Fibroblast of lung (primary cell): ENCODE results near the gene NDFIP2. TPM values are rescaled to one million over a fixed set of nuclear protein-coding genes. Genes with fewer than 3 reads are reported as not detected.

Source experiments
- DNase-seq, 2 donors: peaks; one replicate each; pipeline versions ENCODE4 v3.0.0 to v3.0.0-alpha.2; 2010; ENCODE audit warnings: low read depth in 2 of 2
- H2AFZ ChIP-seq: 2 replicates; pipeline ENCODE4 v1.5.1; 2012; ENCODE audit warnings: low read length, control low read depth, inconsistent platforms
- H3K27ac ChIP-seq: 2 replicates; pipeline ENCODE4 v1.5.1; 2011; ENCODE audit warnings: low read length, control low read depth; ENCODE audit not compliant: insufficient read depth
- H3K27me3 ChIP-seq: 2 replicates; pipeline ENCODE4 v1.5.1; 2011; ENCODE audit warnings: mild to moderate bottlenecking, low read length; ENCODE audit not compliant: control insufficient read depth, insufficient read depth
- H3K36me3 ChIP-seq: 2 replicates; pipeline ENCODE4 v1.5.1; 2011; ENCODE audit warnings: low read length; ENCODE audit not compliant: control insufficient read depth, insufficient read depth
- H3K4me1 ChIP-seq: 2 replicates; pipeline ENCODE4 v1.5.1; 2011; ENCODE audit warnings: low read length; ENCODE audit not compliant: control insufficient read depth, insufficient read depth; ENCODE audit errors: extremely low read depth
- H3K4me2 ChIP-seq: 2 replicates; pipeline ENCODE4 v1.5.1; 2011; ENCODE audit warnings: low read length, control low read depth; ENCODE audit not compliant: insufficient read depth; ENCODE audit errors: extremely low read depth
- H3K4me3 ChIP-seq, 4 experiments: fragments of 200-600 bp in 1 of 4; sonication (generic) in 1 of 4; replicated peaks in 1 of 4; 2 replicates each; pipeline ENCODE4 v1.5.1; 2011 to 2016; ENCODE audit warnings: low read length in 4 of 4, low read depth in 3 of 4, mild to moderate bottlenecking in 3 of 4, control low read depth in 2 of 4, inconsistent platforms in 1 of 4, mixed read lengths in 1 of 4; ENCODE audit not compliant: insufficient read depth in 1 of 4; ENCODE audit errors: control extremely low read depth in 1 of 4
- H3K79me2 ChIP-seq: 2 replicates; pipeline ENCODE4 v1.5.1; 2012; ENCODE audit warnings: mild to moderate bottlenecking, low read length, inconsistent platforms; ENCODE audit not compliant: control insufficient read depth, insufficient read depth
- H3K9ac ChIP-seq: 2 replicates; pipeline ENCODE4 v1.5.1; 2011; ENCODE audit warnings: mild to moderate bottlenecking, low read length, control low read depth; ENCODE audit not compliant: insufficient read depth
- H3K9me3 ChIP-seq: 2 replicates; pipeline ENCODE4 v1.5.1; 2012; ENCODE audit warnings: low read depth, low read length; ENCODE audit not compliant: control insufficient read depth, insufficient read depth
- H4K20me1 ChIP-seq: 2 replicates; pipeline ENCODE4 v1.5.1; 2011; ENCODE audit warnings: low read length; ENCODE audit not compliant: control insufficient read depth, insufficient read depth; ENCODE audit errors: extremely low read depth
- CTCF ChIP-seq, 2 donors: IDR thresholded peaks in 1 of 2; conservative IDR thresholded peaks in 1 of 2; 1 replicate in 1 of 2; 2 replicates in 1 of 2; pipeline ENCODE4 v1.5.1; 2011 to 2012; ENCODE audit warnings: low read length in 2 of 2, control low read depth in 1 of 2, inconsistent platforms in 1 of 2, low read depth in 1 of 2, mild to moderate bottlenecking in 1 of 2
- EZH2 ChIP-seq: IDR thresholded peaks from 2 replicates; pipeline ENCODE4 v1.5.1; 2012; ENCODE audit warnings: low read length, control low read depth, mild to moderate bottlenecking; ENCODE audit errors: missing control alignments
- polyA plus RNA-seq, 2 donors: library from polyadenylated mRNA; depleted of rRNA in 1 of 2; stranded (reverse) in 1 of 2; unstranded in 1 of 2; fragments of >200 nt; gene quantifications; 2 replicates each; pipeline ENCODE4 v1.2.1, GENCODE V29; 2011 to 2012; ENCODE audit warnings: missing spikeins in 1 of 2
- total RNA-seq: library from RNA; depleted of rRNA; stranded (reverse); fragments of >200 nt; gene quantifications from 2 replicates; pipeline ENCODE4 v1.2.1, GENCODE V29; 2014

NDFIP2 gene
- total and polyA plus RNA-seq, 2 donors (not counting 1 experiment from before 2014, with no cell fraction given), result 39.1 to 46.4 TPM

DNA sequence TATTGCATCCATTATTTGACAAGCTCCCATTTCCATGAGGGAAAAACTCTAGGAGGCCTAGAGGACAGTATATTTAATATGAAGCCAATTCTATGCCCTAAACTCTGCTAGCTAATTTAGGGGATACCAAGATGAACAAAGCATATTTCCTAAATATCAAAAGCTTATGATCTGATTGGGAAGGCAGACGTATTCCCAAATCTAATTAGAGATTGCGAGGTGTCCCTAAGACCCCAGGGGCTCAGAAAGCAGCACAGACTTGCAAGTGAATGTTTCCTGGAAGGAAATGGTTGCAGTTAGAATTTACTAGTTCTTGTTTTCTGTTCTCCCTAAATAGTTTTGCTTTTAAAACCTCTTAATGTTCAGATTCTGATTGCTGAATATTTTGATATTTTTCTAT lies 30.7 kb downstream of the NDFIP2 start:
- no peak overlapping the region for H2AFZ ChIP-seq
- no peaks in the 10 kb centered on the region for H3K4me1 ChIP-seq
- TF ChIP-seq EZH2, result no peak
- DNase-seq, result no peak
- H3K9me3 ChIP-seq, result no peaks in the 10 kb centered on the region
- H4K20me1 ChIP-seq, result no peaks in the 10 kb centered on the region
- no peaks in the 10 kb centered on the region for H3K36me3 ChIP-seq
- H3K27me3 ChIP-seq, result no peaks in the 10 kb centered on the region
- no peak overlapping the region for H3K9ac ChIP-seq
- H3K79me2 ChIP-seq, result peaks cover 1% of the 10 kb centered on the region
- H3K4me3 ChIP-seq, result no peak overlapping the region
- H3K4me2 ChIP-seq, result no peak overlapping the region
- no peak overlapping the region for H3K27ac ChIP-seq

- H3K36me3 ChIP-seq, result no peaks in the 10 kb centered on the region
- no peak overlapping the region for H3K4me3 ChIP-seq
- no peak overlapping the region for H3K27ac ChIP-seq
- no peaks in the 10 kb centered on the region for H3K4me1 ChIP-seq
- no peak overlapping the region for H2AFZ ChIP-seq
- H3K79me2 ChIP-seq, result peaks cover 1% of the 10 kb centered on the region
- H3K27me3 ChIP-seq, result no peaks in the 10 kb centered on the region
- no peak overlapping the region for H3K9ac ChIP-seq
- H4K20me1 ChIP-seq, result no peaks in the 10 kb centered on the region
- no peak for DNase-seq
- no peak overlapping the region for H3K4me2 ChIP-seq
- no peak for TF ChIP-seq EZH2
- no peak for TF ChIP-seq CTCF (conservative IDR thresholded peaks at IDR 0.05 in 1 of 2, IDR thresholded peaks at IDR 0.05 in 1 of 2; ENCODE audit: low read depth in 1 of 2, low read length in 2 of 2)
- H3K9me3 ChIP-seq, result no peaks in the 10 kb centered on the region
These were observed 32.0 kb downstream of the NDFIP2 start for GRCh38 chr13:79512950-79513349.

- TF ChIP-seq CTCF (conservative IDR thresholded peaks at IDR 0.05 in 1 of 2, IDR thresholded peaks at IDR 0.05 in 1 of 2; ENCODE audit: low read depth in 1 of 2, low read length in 2 of 2), result no peak
- TF ChIP-seq EZH2, result no peak
- no peak overlapping the region for H3K9ac ChIP-seq
- H3K27ac ChIP-seq, result no peak overlapping the region
- no peaks in the 10 kb centered on the region for H3K4me1 ChIP-seq
- no peaks in the 10 kb centered on the region for H3K36me3 ChIP-seq
- H3K79me2 ChIP-seq, result peaks cover 1% of the 10 kb centered on the region
- no peaks in the 10 kb centered on the region for H3K27me3 ChIP-seq
- H3K4me3 ChIP-seq, result no peak overlapping the region
- DNase-seq, result no peak
- H4K20me1 ChIP-seq, result no peaks in the 10 kb centered on the region
- no peaks in the 10 kb centered on the region for H3K9me3 ChIP-seq
- no peak overlapping the region for H3K4me2 ChIP-seq
- H2AFZ ChIP-seq, result no peak overlapping the region
These were observed 35.6 kb downstream of the NDFIP2 start for GRCh38 chr13:79516595-79516994.
